ENCODE measurements around the gene GPR17. TPM values are rescaled to one million over a fixed set of nuclear protein-coding genes. Genes with fewer than 3 reads are reported as not detected.

The GPR17 gene
- total RNA-seq, 2 donors from 2014 or later: not detected

- no peaks in the 10 kb centered on the region for H3K9me3 Mint-ChIP-seq
- peak; percentile 69 to 77 for ATAC-seq
These were observed 55.9 kb downstream of the GPR17 start for GRCh38 chr2:127701651-127702394.

More at GRCh38 chr2:127701651-127702394, 55.9 kb downstream of the GPR17 start:
- peak overlapping the region; percentile 56 to 95 for H3K27ac Mint-ChIP-seq
- peaks cover 16 to 30% of the 10 kb centered on the region in 2 donors for H3K36me3 Mint-ChIP-seq
- DNase-seq (ENCODE audit: low spot score in 2 of 2): peak; percentile 78 to 79

Other genes with a start within 250 kb of the GPR17 start
- not detected for gene PROC, start 227.7 kb upstream of the GPR17 start, total RNA-seq
- 10 to 100 TPM; 42.9 to 60.5 TPM for gene IWS1, start 119.7 kb upstream of the GPR17 start, total RNA-seq
- gene MYO7B, start 110.5 kb upstream of the GPR17 start, total RNA-seq: 1 to 10 TPM in 1 of 2 donors, under 1 TPM in 1; 0.64 to 1.9 TPM
- 10 to 100 TPM in 1 of 2 donors, 1 to 10 TPM in 1; 8.1 to 15.5 TPM for gene LIMS2, start 29.4 kb downstream of the GPR17 start, total RNA-seq
- gene SFT2D3, start 55.3 kb downstream of the GPR17 start, total RNA-seq: 1 to 10 TPM; 2.6 to 3.5 TPM
- 10 to 100 TPM; 70.8 to 80.5 TPM for gene WDR33, start 165.0 kb downstream of the GPR17 start, total RNA-seq
- gene POLR2D, start 212.0 kb downstream of the GPR17 start, total RNA-seq: 10 to 100 TPM; 61.2 to 72.9 TPM
- gene AMMECR1L, start 239.8 kb downstream of the GPR17 start, total RNA-seq: 10 to 100 TPM; 14.4 to 15.3 TPM

All from activated naive CD4-positive, alpha-beta T cell treated with anti-CD3 and anti-CD28 coated beads, Interleukin-2, amount 50 U/mL, for 72 hours (primary cell).